C4-2B (cell line): ENCODE results near the gene BRD1.

Experiments
- CTCF ChIP-seq: fragments of 450-650 bp; conservative IDR thresholded peaks from 2 replicates; pipeline ENCODE4 v1.5.1; 2017; ENCODE audit warnings: mild to moderate bottlenecking
- ZFX ChIP-seq: fragments of 450-650 bp; IDR thresholded peaks from 2 replicates; pipeline ENCODE4 v1.6.1; 2017

DNA sequence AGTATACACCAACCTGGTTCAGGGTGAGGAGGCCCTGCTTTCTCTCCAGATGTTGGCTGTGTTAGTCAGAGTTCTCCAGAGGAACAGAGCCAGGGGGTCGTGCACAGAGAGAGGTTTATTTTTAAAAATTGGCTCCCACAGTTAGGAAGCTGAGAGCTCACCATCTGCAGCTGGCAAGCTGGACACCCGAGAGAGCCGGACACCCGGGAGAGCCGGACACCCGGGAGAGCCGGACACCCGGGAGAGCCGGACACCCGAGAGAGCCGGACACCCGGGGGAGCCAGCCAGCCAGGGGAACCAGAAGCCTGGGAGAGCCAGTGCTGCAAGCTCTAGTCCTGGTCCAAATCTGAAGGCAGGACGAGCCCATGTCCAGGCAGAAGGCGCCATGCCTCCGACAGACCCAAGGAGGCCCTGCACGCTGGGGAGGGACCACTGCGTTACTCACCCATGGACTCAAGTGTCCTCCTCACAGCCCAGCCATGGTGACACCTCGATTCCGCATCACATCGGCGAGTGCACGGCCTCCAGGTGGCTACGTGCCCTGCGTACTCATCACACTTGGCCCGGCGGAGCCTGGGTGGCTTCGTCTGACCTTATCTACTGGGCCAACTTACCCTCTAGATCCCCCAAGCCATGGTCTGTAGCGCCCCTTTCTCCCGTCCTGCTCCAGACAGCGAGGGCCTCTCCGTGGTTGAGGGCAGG, 99.0 kb downstream of the BRD1 start:
- no peak for TF ChIP-seq CTCF
- TF ChIP-seq ZFX, result no peak
